CD14-positive monocyte (primary cell): ENCODE results near the gene SLC10A7. TPM values are rescaled to one million over a fixed set of nuclear protein-coding genes. Genes with fewer than 3 reads are reported as not detected.

Experiments used
- DNase-seq, 3 donors: peaks; one replicate each; pipeline ENCODE4 v3.0.0-alpha.2; 2011 to 2022
- H2AFZ ChIP-seq: 2 replicates; pipeline ENCODE4 v1.6.0; 2012; ENCODE audit warnings: mild to moderate bottlenecking, low read depth, low read length, inconsistent platforms; ENCODE audit not compliant: insufficient read depth, poor library complexity, severe bottlenecking
- H3K27ac ChIP-seq, 2 donors: 1 replicate in 1 of 2; 2 replicates in 1 of 2; pipeline ENCODE4 v1.5.1; 2012 to 2013; ENCODE audit warnings: low read length in 2 of 2, control low read depth in 1 of 2, inconsistent platforms in 1 of 2, low read depth in 1 of 2, mild to moderate bottlenecking in 1 of 2
- H3K27me3 ChIP-seq, 2 donors: one replicate each; pipeline versions ENCODE4 v1.6.0 to v1.6.1; 2011 to 2013; ENCODE audit warnings: low read length in 2 of 2; ENCODE audit not compliant: control insufficient read depth in 2 of 2, insufficient read depth in 2 of 2
- H3K36me3 ChIP-seq, 2 donors: replicated peaks in 1 of 2; 1 replicate in 1 of 2; 2 replicates in 1 of 2; pipeline versions ENCODE4 v1.5.1 to v1.6.1; 2012 to 2013; ENCODE audit warnings: low read length in 2 of 2, control low read depth in 1 of 2, inconsistent platforms in 1 of 2, mild to moderate bottlenecking in 1 of 2; ENCODE audit not compliant: insufficient read depth in 2 of 2, control insufficient read depth in 1 of 2
- H3K4me1 ChIP-seq, 2 donors: 1 replicate in 1 of 2; 2 replicates in 1 of 2; pipeline versions ENCODE4 v1.5.1 to v1.6.1; 2012 to 2013; ENCODE audit warnings: low read length in 2 of 2, control low read depth in 1 of 2, inconsistent platforms in 1 of 2, mild to moderate bottlenecking in 1 of 2, moderate library complexity in 1 of 2; ENCODE audit not compliant: insufficient read depth in 2 of 2, control insufficient read depth in 1 of 2
- H3K4me2 ChIP-seq: replicated peaks from 2 replicates; pipeline ENCODE3; 2012; ENCODE audit warnings: low read length, moderate library complexity, mild to moderate bottlenecking; ENCODE audit not compliant: poor library complexity, severe bottlenecking; ENCODE audit errors: extremely low read depth
- H3K4me3 ChIP-seq, 3 experiments: fragments of 200-600 bp in 1 of 3; sonication (generic) in 1 of 3; replicated peaks in 1 of 3; 1 replicate in 2 of 3; 2 replicates in 1 of 3; pipeline ENCODE4 v1.5.1; 2011 to 2013; ENCODE audit warnings: low read length in 3 of 3, mild to moderate bottlenecking in 3 of 3, control low read depth in 2 of 3, low read depth in 2 of 3, inconsistent platforms in 1 of 3, moderate library complexity in 1 of 3
- H3K79me2 ChIP-seq: 2 replicates; pipeline ENCODE4 v1.6.0; 2012; ENCODE audit warnings: mild to moderate bottlenecking, control low read depth, inconsistent platforms, low read length, moderate library complexity; ENCODE audit not compliant: insufficient read depth
- H3K9ac ChIP-seq: 2 replicates; pipeline ENCODE4 v1.6.0; 2017; ENCODE audit warnings: low read length, mild to moderate bottlenecking; ENCODE audit not compliant: insufficient read depth, poor library complexity, severe bottlenecking
- H3K9me3 ChIP-seq, 2 donors: replicated peaks in 1 of 2; 1 replicate in 1 of 2; 2 replicates in 1 of 2; pipeline versions ENCODE4 v1.5.1 to v1.6.1; 2012 to 2013; ENCODE audit warnings: low read length in 2 of 2, control low read depth in 1 of 2; ENCODE audit not compliant: control insufficient read depth in 1 of 2, insufficient read depth in 1 of 2
- H4K20me1 ChIP-seq: 2 replicates; pipeline ENCODE4 v1.6.0; 2012; ENCODE audit warnings: mild to moderate bottlenecking, low read length, control low read depth, moderate library complexity; ENCODE audit not compliant: insufficient read depth
- H3K27ac Mint-ChIP-seq, 7 donors: one replicate each; pipeline ENCODE4 v1.8.0; 2020; ENCODE audit warnings: mild to moderate bottlenecking in 7 of 7, mixed read lengths in 7 of 7, moderate library complexity in 6 of 7, inconsistent platforms in 2 of 7
- H3K27me3 Mint-ChIP-seq, 3 donors: one replicate each; pipeline ENCODE4 v1.8.0; 2021 to 2022; ENCODE audit warnings: low read depth in 3 of 3, mild to moderate bottlenecking in 3 of 3, mixed read lengths in 3 of 3, moderate library complexity in 3 of 3, inconsistent platforms in 1 of 3
- H3K36me3 Mint-ChIP-seq, 2 donors: one replicate each; pipeline ENCODE4 v1.8.0; 2020; ENCODE audit warnings: mixed read lengths in 2 of 2, inconsistent platforms in 1 of 2, mild to moderate bottlenecking in 1 of 2
- H3K4me1 Mint-ChIP-seq: one replicate; pipeline ENCODE4 v1.8.0; 2020; ENCODE audit warnings: mild to moderate bottlenecking, mixed read lengths
- H3K4me3 Mint-ChIP-seq, 2 donors: one replicate each; pipeline ENCODE4 v1.8.0; 2020; ENCODE audit warnings: mild to moderate bottlenecking in 2 of 2, mixed read lengths in 2 of 2, moderate library complexity in 1 of 2
- H3K9me3 Mint-ChIP-seq, 7 donors: one replicate each; pipeline ENCODE4 v1.8.0; 2020 to 2022; ENCODE audit warnings: mixed read lengths in 7 of 7, mild to moderate bottlenecking in 6 of 7, moderate library complexity in 6 of 7, inconsistent platforms in 2 of 7
- CTCF ChIP-seq: fragments of 200-600 bp; IDR thresholded peaks from one replicate; pipeline ENCODE4 v1.8.0; 2022; ENCODE audit warnings: antibody characterized with exemption, mild to moderate bottlenecking
- intact Hi-C, 2 donors: fragments of 100-400 bp; cut with micrococcal nuclease; formaldehyde crosslinking; loops; one replicate each; pipeline versions ENCODE4 v1.15.0 to v1.15.1; 2023
- polyA plus RNA-seq, 3 donors: library from polyadenylated mRNA; depleted of rRNA in 1 of 3; unstranded in 2 of 3; stranded (reverse) in 1 of 3; fragments of 300-500 nt in 2 of 3; fragments of >200 nt in 1 of 3; fragmentation: Illumina TruSeq in 2 of 3; gene quantifications; 1 replicate in 2 of 3; 2 replicates in 1 of 3; pipeline ENCODE4 v1.2.3, GENCODE V29; 2012 to 2021

Gene SLC10A7
- polyA plus RNA-seq, 3 donors: 6.6 to 8.3 (median 6.8) TPM

GRCh38 chr4:146340798-146341197 is 180.9 kb downstream of the SLC10A7 start:
- Histone ChIP-seq H2AFZ (no peak overlapping the region), H3K4me1 (no peaks in the 10 kb centered on the region), H3K27ac (no peak overlapping the region), H4K20me1 (no peaks in the 10 kb centered on the region), H3K27me3 (no peaks in the 10 kb centered on the region), H3K9ac (no peak overlapping the region), H3K36me3 (no peaks in the 10 kb centered on the region), H3K79me2 (no peaks in the 10 kb centered on the region), H3K4me2 (no peak overlapping the region), H3K4me3 (no peak overlapping the region), H3K9me3 (no peaks in the 10 kb centered on the region)
- H3K27me3 Mint-ChIP-seq: no peaks in the 10 kb centered on the region
- intact Hi-C loops: loop anchor here in 1 of 2 donors (10.0 kb wide), 1 partner anchor 764 kb away; no protein-coding TSS in a partner anchor
- no peaks in the 10 kb centered on the region for H3K9me3 Mint-ChIP-seq
- H3K36me3 Mint-ChIP-seq: no peaks in the 10 kb centered on the region
- H3K4me1 Mint-ChIP-seq: peaks cover 1% of the 10 kb centered on the region
- TF ChIP-seq CTCF: peak; percentile 30
- no peak overlapping the region for H3K27ac Mint-ChIP-seq
- no peak for DNase-seq
- H3K4me3 Mint-ChIP-seq: no peak overlapping the region

GRCh38 chr4:146338512-146338911 is 183.2 kb downstream of the SLC10A7 start:
- no peak overlapping the region for H3K9ac ChIP-seq
- no peaks in the 10 kb centered on the region for H3K36me3 ChIP-seq
- H3K9me3 Mint-ChIP-seq: no peaks in the 10 kb centered on the region
- no peak for DNase-seq
- no peak for TF ChIP-seq CTCF
- H3K79me2 ChIP-seq: no peaks in the 10 kb centered on the region
- H3K4me2 ChIP-seq: no peak overlapping the region
- no peak overlapping the region for H3K27ac ChIP-seq
- H3K4me1 ChIP-seq: peaks cover 5 to 9% of the 10 kb centered on the region in 2 donors
- no peak overlapping the region for H3K4me3 Mint-ChIP-seq
- H3K4me3 ChIP-seq: no peak overlapping the region
- H3K27me3 ChIP-seq: no peaks in the 10 kb centered on the region
- no peaks in the 10 kb centered on the region for H3K9me3 ChIP-seq
- H3K27me3 Mint-ChIP-seq: no peaks in the 10 kb centered on the region
- H3K27ac Mint-ChIP-seq: no peak overlapping the region
- no peaks in the 10 kb centered on the region for H3K36me3 Mint-ChIP-seq
- H3K4me1 Mint-ChIP-seq: peaks cover 3% of the 10 kb centered on the region
- no peaks in the 10 kb centered on the region for H4K20me1 ChIP-seq
- no peak overlapping the region for H2AFZ ChIP-seq
- intact Hi-C loops: no loop called here
